CD4-positive, alpha-beta T cell treated with Interleukin-17A for 4 hours (primary cell): ENCODE results near the gene DLD.
A peak's percentile ranks its signal among the peaks of the same experiment; 100 is the strongest.
"Not testable (repeated sequence)": the region's sequence is repeated elsewhere in the genome, so short reads cannot be mapped to it uniquely, and the experiment has no call there.

Experiments used
- DNase-seq: peaks from one replicate; pipeline ENCODE4 v3.0.0-alpha.2; 2020; ENCODE audit warnings: mixed read lengths

The DLD gene

GRCh38 chr7:107874605-107875446, 16.2 kb upstream of the DLD start:
- peak; percentile 51 for DNase-seq

- no peak for DNase-seq
Observed at GRCh38 chr7:107876916-107877315, 14.1 kb upstream of the DLD start.

- no peak for DNase-seq
Observed at GRCh38 chr7:107877731-107878382, 13.1 kb upstream of the DLD start.

GRCh38 chr7:107878636-107879035, 12.3 kb upstream of the DLD start:
- DNase-seq = no peak

- peak; percentile 49 for DNase-seq
Observed at GRCh38 chr7:107879400-107880035, 11.5 kb upstream of the DLD start.

GRCh38 chr7:107882766-107883165, 8.2 kb upstream of the DLD start:
- DNase-seq = no peak

- DNase-seq = no peak
Observed at GRCh38 chr7:107884066-107884818, 6.7 kb upstream of the DLD start.

- not testable (repeated sequence) for DNase-seq
Observed at GRCh38 chr7:107887827-107888226, 3.2 kb upstream of the DLD start.

GRCh38 chr7:107889992-107890391, 991 bp upstream of the DLD start:
- no peak for DNase-seq

GRCh38 chr7:107890493-107890961, 456 bp upstream of the DLD start:
- DNase-seq = peak; percentile 22

GRCh38 chr7:107891636-107892366, 818 bp downstream of the DLD start:
- no peak for DNase-seq

GRCh38 chr7:107892367-107892741, 1.4 kb downstream of the DLD start:
- not testable (repeated sequence) for DNase-seq

- DNase-seq = no peak
Observed at GRCh38 chr7:107898997-107899594, 8.1 kb downstream of the DLD start.

- no peak for DNase-seq
Observed at GRCh38 chr7:107900496-107901015, 9.6 kb downstream of the DLD start.

GRCh38 chr7:107902381-107902780, 11.4 kb downstream of the DLD start:
- no peak for DNase-seq

GRCh38 chr7:107907790-107908189, 16.8 kb downstream of the DLD start:
- no peak for DNase-seq

GRCh38 chr7:107909445-107909844, 18.5 kb downstream of the DLD start:
- DNase-seq = no peak

- no peak for DNase-seq
Observed at GRCh38 chr7:107911981-107912380, 21.0 kb downstream of the DLD start.

- DNase-seq = no peak
Observed at GRCh38 chr7:107913851-107914250, 22.9 kb downstream of the DLD start.

GRCh38 chr7:107914831-107915230, 23.8 kb downstream of the DLD start:
- no peak for DNase-seq

- no peak for DNase-seq
Observed at GRCh38 chr7:107915541-107915940, 24.6 kb downstream of the DLD start.
